Heart left ventricle (tissue), 16 donors: ENCODE measurements around the gene GADD45G. TPM values are rescaled to one million over a fixed set of nuclear protein-coding genes. Genes with fewer than 3 reads are reported as not detected.

Experiments used
- ATAC-seq, 4 donors: fragments of 200-7000 bp; cut with Tn5 transposase; one replicate each; pipeline ENCODE4 v1.9.1; 2020 to 2022; ENCODE audit warnings: moderate library complexity in 4 of 4, mild to moderate bottlenecking in 3 of 4, moderate number of reproducible peaks in 1 of 4
- DNase-seq, 5 donors: peaks; one replicate each; pipeline ENCODE4 v3.0.0-alpha.2; 2020
- H3K27ac ChIP-seq, 12 donors: fragments of 200-600 bp; sonication (generic) in 4 of 12; one replicate each; pipeline versions ENCODE4 v1.5.0 to v1.8.0; 2016 to 2022; ENCODE audit warnings: mild to moderate bottlenecking in 2 of 12
- H3K27me3 ChIP-seq, 9 donors: fragments of 200-600 bp; sonication (generic) in 2 of 9; one replicate each; pipeline versions ENCODE4 v1.5.1 to v1.8.0; 2016 to 2022; ENCODE audit warnings: mild to moderate bottlenecking in 3 of 9
- H3K36me3 ChIP-seq, 9 donors: fragments of 200-600 bp; sonication (generic) in 2 of 9; one replicate each; pipeline versions ENCODE4 v1.5.0 to v1.8.0; 2018 to 2022; ENCODE audit warnings: mild to moderate bottlenecking in 2 of 9
- H3K4me1 ChIP-seq, 12 donors: fragments of 200-600 bp; sonication (generic) in 4 of 12; one replicate each; pipeline versions ENCODE4 v1.5.0 to v1.8.0; 2016 to 2022; ENCODE audit warnings: mild to moderate bottlenecking in 3 of 12
- H3K4me3 ChIP-seq, 12 donors: fragments of 200-600 bp; sonication (generic) in 4 of 12; one replicate each; pipeline versions ENCODE4 v1.5.0 to v1.8.0; 2017 to 2022; ENCODE audit warnings: mild to moderate bottlenecking in 9 of 12, moderate library complexity in 4 of 12
- H3K9me3 ChIP-seq, 12 donors: fragments of 200-600 bp; sonication (generic) in 4 of 12; one replicate each; pipeline versions ENCODE4 v1.5.0 to v1.8.0; 2016 to 2022; ENCODE audit warnings: mild to moderate bottlenecking in 1 of 12
- POLR2A ChIP-seq, 2 donors: fragments of 450-650 bp; IDR thresholded peaks; one replicate each; pipeline ENCODE4 v1.6.1; 2017; ENCODE audit warnings: antibody characterized with exemption in 2 of 2, mild to moderate bottlenecking in 2 of 2, moderate library complexity in 2 of 2
- WGBS, 4 donors: extraction: QIAGEN DNeasy Blood & Tissue Kit in 2 of 4; methylation state at CpG; one replicate each; pipeline versions ENCODE4 v1.1.5 to v1.1.7; 2013 to 2018; 5-methylcytosine and 5-hydroxymethylcytosine counted together
- intact Hi-C, 10 donors: fragments of 100-400 bp; cut with DNase I; formaldehyde crosslinking; loops; one replicate each; pipeline versions ENCODE4 v1.11.1 to v1.14.2; 2022
- polyA plus RNA-seq, 2 donors: library from polyadenylated mRNA; stranded (reverse); fragments of 200-250 nt; gene quantifications; one replicate each; pipeline ENCODE4 v1.2.3, GENCODE V29; 2013
- total RNA-seq, 9 donors: library from RNA; depleted of rRNA in 2 of 9; stranded (reverse); fragments of >200 nt in 2 of 9; fragmentation: NEBNext Ultra II Directional in 3 of 9; extraction: Animal tissue kit (Norgen Biotek cat#: 25700) in 3 of 9; gene quantifications; one replicate each; pipeline versions ENCODE4 v1.1.0 to v1.2.4, GENCODE V29; 2016 to 2023
- TF ChIP-seq, protein P1 (sequence below), 12 donors: fragments of 200-600 bp; sonication (generic) in 4 of 12; IDR thresholded peaks; one replicate each; pipeline versions ENCODE4 v1.5.0 to v1.8.0; 2018 to 2022; ENCODE audit warnings: antibody characterized with exemption in 12 of 12, mild to moderate bottlenecking in 5 of 12
- donor health status: ischemic (EF 13 %, LVEDD 7.1; RV severe dilation, severe dysfunction).
- donor health status: healthy with polysubstance abuse.
- donor health status: DM: no; HTN: yes; CAD: no.
- donor health status: DM: no; HTN: no; CAD: no.
- donor health status: ischemic (EF 25% LVEDD 6.9; RV normal size, moderate dysfunction).
- donor health status: ischemic (EF 25% LVEDD 5.7; RV mildly dilated, moderate dysfunction).
- donor health status: healthy.
- donor health status: DM: yes; HTN: yes; CAD: no.
- donor health status: ischemic (EF 35%, LVEDD 5.7; RV mildly dilated, moderate dysfunction).
- donor health status: nonischemic (EF 11% LVEDD 7.7; RV severe dilation, severe dysfunction).
- donor health status: DM: yes; HTN: yes; CAD: no.
- donor health status: PGD.
- donor health status: ischemic (EF 29% LVEDD 5.4; RV normal size, mild dysfunction).
- donor health status: nonischemic (EF 23%, LVEDD 6.1; RV moderate dilation, normal function).

GADD45G gene
- total and polyA plus RNA-seq, 11 donors: 9.9 to 118 (median 17.7) TPM

GRCh38 chr9:89558196-89558899 is 46.5 kb upstream of the GADD45G start:
- WGBS, 4 donors: 88 to 93% (median 88%) methylated on average over 6 of the region's 6 CpGs
- peaks cover 0 to 31% (median 0%) of the 10 kb centered on the region in 12 donors for H3K4me1 ChIP-seq
- no peaks in the 10 kb centered on the region for H3K36me3 ChIP-seq
- no peak overlapping the region for H3K4me3 ChIP-seq
- no peak overlapping the region for H3K27ac ChIP-seq
- TF ChIP-seq, protein P1, sequence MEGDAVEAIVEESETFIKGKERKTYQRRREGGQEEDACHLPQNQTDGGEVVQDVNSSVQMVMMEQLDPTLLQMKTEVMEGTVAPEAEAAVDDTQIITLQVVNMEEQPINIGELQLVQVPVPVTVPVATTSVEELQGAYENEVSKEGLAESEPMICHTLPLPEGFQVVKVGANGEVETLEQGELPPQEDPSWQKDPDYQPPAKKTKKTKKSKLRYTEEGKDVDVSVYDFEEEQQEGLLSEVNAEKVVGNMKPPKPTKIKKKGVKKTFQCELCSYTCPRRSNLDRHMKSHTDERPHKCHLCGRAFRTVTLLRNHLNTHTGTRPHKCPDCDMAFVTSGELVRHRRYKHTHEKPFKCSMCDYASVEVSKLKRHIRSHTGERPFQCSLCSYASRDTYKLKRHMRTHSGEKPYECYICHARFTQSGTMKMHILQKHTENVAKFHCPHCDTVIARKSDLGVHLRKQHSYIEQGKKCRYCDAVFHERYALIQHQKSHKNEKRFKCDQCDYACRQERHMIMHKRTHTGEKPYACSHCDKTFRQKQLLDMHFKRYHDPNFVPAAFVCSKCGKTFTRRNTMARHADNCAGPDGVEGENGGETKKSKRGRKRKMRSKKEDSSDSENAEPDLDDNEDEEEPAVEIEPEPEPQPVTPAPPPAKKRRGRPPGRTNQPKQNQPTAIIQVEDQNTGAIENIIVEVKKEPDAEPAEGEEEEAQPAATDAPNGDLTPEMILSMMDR (IDR thresholded peaks at IDR 0.05): no peak
- TF ChIP-seq POLR2A (IDR thresholded peaks at IDR 0.05): no peak
- DNase-seq (no peak), ATAC-seq (no peak)
- H3K27me3 ChIP-seq: no peaks in the 10 kb centered on the region
- H3K9me3 ChIP-seq: no peaks in the 10 kb centered on the region
- intact Hi-C loops: loop anchor here in 1 of 10 donors (10.0 kb wide), 1 partner anchor 174 kb away; no protein-coding TSS in a partner anchor

GRCh38 chr9:89558948-89559347 is 45.9 kb upstream of the GADD45G start:
- 47 to 62% (median 52%) methylated on average over 2 of the region's 2 CpGs for WGBS, 4 donors
- DNase-seq (no peak), ATAC-seq (no peak)
- no peak overlapping the region for H3K4me3 ChIP-seq
- peaks cover 0 to 28% (median 0%) of the 10 kb centered on the region in 12 donors for H3K4me1 ChIP-seq
- intact Hi-C loops: loop anchor here in 1 of 10 donors (10.0 kb wide), 1 partner anchor 174 kb away; no protein-coding TSS in a partner anchor
- H3K9me3 ChIP-seq: no peaks in the 10 kb centered on the region
- no peaks in the 10 kb centered on the region for H3K36me3 ChIP-seq
- TF ChIP-seq POLR2A (IDR thresholded peaks at IDR 0.05): no peak
- TF ChIP-seq, protein P1 (IDR thresholded peaks at IDR 0.05): no peak
- peaks cover 0 to 4% (median 0%) of the 10 kb centered on the region in 9 donors for H3K27me3 ChIP-seq
- H3K27ac ChIP-seq: no peak overlapping the region

- Histone ChIP-seq H3K36me3 (no peaks in the 10 kb centered on the region), H3K4me1 (no peaks in the 10 kb centered on the region), H3K9me3 (peaks cover 0 to 3% (median 0%) of the 10 kb centered on the region in 12 donors), H3K27ac (no peak overlapping the region), H3K27me3 (peaks cover 0 to 11% (median 0%) of the 10 kb centered on the region in 9 donors), H3K4me3 (no peak overlapping the region)
- TF ChIP-seq, protein P1 (IDR thresholded peaks at IDR 0.05): no peak
- TF ChIP-seq POLR2A (IDR thresholded peaks at IDR 0.05): no peak
- 68 to 79% (median 76%) methylated on average over 5 to 10 of the region's 10 CpGs for WGBS, 4 donors
- DNase-seq (no peak), ATAC-seq (no peak)
- intact Hi-C loops: no loop called here
These were observed 42.5 kb upstream of the GADD45G start for GRCh38 chr9:89562186-89562814.

DNA sequence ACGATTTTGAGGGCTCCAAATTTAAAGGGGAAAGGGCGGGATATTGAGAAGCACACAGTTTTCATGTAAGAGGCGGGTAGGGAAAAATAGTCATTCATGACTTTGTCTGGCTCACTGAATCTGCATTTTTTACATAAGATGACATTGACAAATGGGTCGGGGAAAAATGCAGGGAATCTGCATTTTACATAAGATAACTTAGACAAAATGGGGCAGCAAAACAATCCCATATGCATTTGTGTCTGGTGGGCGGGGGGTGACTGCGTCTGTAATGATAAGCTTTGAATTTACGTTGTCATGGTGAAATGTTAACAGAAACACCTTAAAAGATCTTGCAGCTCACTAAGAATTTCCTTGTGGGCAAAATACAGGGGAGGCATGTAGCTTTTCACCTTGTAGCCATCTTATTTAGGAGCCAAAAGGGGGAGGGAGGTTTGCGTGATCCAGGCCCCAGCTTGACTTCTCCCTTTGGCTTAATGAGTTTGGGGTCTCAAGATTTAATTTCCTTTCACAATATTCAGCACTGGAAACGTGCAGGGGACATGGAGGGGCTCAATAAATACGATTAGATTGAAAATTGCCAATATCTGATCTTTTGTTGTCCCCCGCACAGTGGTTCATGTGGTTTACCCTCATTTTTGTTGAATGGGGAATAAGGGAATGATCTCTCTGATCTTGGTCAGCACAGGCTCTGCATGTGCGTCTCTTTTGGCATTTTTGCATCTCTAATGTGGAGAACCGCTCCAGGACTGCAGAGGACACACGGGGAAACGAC is 41.1 kb upstream of the GADD45G start:
- WGBS, 4 donors: 70 to 76% (median 74%) methylated on average over 15 of the region's 15 CpGs
- H3K36me3 ChIP-seq: no peaks in the 10 kb centered on the region

More for the DNA sequence above, 41.1 kb upstream of the GADD45G start:
- no peak overlapping the region for H3K4me3 ChIP-seq
- ATAC-seq (no peak), DNase-seq (no peak)
- intact Hi-C loops: no loop called here
- TF ChIP-seq, protein P1 (IDR thresholded peaks at IDR 0.05): no peak
- TF ChIP-seq POLR2A (IDR thresholded peaks at IDR 0.05): no peak
- no peak overlapping the region for H3K27ac ChIP-seq
- H3K4me1 ChIP-seq: no peaks in the 10 kb centered on the region
- H3K9me3 ChIP-seq: peaks cover 0 to 3% (median 0%) of the 10 kb centered on the region in 12 donors
- H3K27me3 ChIP-seq: peaks cover 0 to 11% (median 0%) of the 10 kb centered on the region in 9 donors
